Activated naive CD8-positive, alpha-beta T cell treated with anti-CD3 and anti-CD28 coated beads, Interleukin-2, amount 50 U/mL, for 16 hours (primary cell): ENCODE measurements around the gene SELENOO.

Experiments used
- DNase-seq: peaks from one replicate; pipeline ENCODE4 v3.0.0-alpha.2; 2020; ENCODE audit warnings: low read depth, low spot score

Gene SELENOO

DNA sequence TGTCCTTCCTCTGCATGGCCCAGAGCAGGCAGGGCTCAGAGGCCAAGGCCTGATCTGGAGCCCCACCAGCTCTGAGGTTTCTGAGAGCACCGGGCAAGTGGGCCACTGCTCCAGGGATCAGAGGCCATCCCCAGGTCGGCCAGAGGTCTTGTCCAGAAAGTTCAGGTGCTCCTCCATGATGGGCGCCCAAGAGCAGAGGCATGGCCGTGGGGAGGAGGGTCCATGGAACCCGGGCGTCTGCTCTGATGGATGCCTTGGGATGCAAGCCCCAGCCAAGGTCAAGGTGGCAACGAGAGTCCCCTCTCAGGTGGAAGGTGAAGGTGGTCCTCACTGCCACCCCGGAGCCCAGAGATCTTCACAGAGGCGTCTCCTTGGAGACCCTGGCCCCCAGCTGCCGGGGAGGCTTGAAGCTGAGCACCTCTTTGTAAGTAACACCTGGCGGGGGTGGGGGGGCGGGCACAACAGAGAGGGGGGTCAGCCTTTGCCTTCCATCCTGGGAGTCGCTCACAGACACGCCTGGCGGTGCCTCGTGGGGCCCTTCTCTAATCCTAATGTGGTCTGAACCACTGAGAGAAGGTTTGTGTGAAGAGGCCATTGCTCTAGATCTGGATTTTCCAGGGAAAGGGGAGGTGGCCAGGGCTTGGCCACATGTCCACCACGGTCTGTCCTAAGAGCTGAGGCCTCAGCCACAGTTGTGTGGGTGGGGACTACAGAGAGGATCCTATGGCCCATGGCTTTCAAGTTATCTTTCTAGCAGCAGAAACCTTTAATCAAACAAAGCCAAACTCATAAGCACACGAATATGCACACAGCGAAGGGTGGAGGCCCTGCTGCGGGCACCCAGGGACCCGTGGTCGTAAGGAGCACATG is 52.5 kb downstream of the SELENOO start:
- DNase-seq: no peak

DNA sequence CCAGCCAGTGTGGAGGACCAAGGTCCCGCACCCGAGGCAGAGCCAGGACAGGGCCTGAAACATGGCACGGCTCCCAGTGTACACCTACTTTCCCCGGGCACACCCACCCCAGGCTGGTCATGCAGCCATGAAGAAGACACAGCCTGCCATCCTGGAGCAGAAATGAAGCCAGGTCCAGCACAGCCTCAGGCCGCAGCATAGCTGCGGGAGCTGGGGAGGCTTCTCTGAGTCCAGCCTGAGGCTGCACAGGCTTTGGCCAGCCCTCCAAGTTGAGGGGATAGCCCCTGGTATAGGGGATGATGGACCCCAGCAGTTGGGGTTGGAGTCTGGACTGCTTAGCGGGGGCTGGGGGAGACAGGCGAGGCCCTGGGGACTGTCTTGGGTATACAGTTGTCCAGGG is 53.1 kb downstream of the SELENOO start:
- no peak for DNase-seq

- no peak for DNase-seq
Observed at GRCh38 chr22:50255099-50255498, 54.3 kb downstream of the SELENOO start.

DNA sequence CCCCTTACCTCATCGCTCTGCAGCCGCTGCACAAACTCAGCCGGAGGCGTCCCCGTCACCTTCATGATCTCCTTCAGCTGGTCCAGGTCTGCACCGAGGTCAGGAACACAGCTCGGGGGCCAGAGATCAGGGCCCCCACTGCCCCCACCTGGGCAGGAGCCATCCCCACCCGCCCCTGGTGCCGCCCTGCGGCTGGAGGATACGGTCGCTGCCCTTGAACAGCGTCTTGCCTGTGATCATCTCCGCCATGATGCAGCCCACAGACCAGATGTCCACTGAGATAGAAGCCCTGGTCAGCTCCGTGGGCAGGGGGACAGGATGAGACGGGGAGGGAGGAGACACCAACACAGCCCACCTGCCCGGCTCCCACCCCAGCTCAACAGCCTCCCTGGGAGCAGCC is 54.8 kb downstream of the SELENOO start:
- no peak for DNase-seq

DNA sequence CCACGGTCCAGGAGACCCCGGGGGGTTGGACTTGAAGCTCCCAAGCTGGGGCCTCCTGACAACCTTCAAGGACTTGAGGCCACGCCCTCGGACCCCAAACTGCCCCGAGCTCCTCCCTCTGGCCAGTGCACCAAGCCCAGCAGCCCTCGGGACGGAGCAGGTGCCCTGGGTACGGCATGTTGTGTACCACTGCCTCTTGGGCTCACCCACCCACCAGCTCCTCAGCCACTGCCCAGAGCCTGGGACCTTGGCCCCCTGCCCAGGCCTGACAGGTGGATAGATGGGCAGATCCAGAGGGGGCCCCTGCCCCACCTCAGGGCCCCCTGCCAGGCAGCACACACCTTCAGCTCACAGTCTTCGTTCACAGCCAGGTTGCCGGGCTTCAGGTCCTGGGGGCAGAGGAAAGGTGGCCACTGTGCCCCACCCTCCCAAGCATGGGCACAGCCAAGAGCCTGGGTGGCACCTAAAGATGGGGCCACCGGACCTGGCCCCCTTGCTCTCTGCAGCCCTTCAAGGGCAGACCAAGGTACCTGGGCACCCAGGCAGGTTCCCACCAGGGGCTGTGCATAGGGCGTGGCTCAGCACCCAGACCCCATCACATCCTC is 55.5 kb downstream of the SELENOO start:
- DNase-seq: no peak

GRCh38 chr22:50257041-50257440 is 56.2 kb downstream of the SELENOO start:
- no peak for DNase-seq

- DNase-seq: no peak
Observed at GRCh38 chr22:50257451-50258360, 56.9 kb downstream of the SELENOO start.

DNA sequence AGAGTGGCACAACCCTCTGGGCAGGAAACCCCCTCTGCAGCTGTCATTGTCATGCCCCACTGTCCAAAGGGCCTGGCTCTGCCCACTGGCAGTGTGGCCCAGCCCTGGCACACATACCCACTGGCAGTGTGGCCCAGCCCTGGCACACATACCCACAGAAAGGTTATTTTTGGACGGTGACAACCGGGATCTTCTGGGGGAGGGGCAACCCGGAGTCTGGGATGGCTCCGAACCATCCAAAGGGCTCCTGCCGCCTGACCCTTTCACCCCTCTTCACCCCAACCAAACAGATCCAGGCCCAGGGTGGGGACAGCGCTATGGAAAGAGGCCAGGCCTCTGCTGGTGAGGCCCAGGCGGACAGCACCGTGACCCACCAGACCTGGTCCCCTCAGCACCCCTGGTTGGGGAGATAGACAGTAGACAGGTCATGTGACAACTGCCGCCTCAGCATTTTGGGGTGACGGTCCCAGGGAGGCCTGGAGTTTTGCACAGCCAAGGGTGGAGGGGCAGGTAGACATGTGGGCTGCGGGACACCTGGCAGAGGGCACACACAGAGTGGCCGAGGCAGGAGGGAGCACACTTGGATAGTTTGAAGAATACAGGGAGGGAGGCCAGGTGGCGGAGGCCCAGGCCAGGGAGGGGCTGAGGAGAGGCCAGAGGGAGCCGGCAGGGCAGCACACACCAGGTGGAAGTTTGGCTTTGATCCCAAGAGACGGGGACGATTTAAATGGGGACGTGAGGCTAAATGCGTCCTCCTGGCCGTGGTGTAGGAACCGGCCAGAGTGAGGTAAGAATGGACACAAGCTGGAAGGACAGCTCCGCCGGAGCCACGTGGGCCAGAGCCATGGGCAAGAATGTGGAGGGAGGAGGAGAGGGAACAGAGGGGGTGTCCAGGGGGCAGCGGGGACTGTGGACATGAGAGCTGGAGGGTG is 57.8 kb downstream of the SELENOO start:
- no peak for DNase-seq

DNA sequence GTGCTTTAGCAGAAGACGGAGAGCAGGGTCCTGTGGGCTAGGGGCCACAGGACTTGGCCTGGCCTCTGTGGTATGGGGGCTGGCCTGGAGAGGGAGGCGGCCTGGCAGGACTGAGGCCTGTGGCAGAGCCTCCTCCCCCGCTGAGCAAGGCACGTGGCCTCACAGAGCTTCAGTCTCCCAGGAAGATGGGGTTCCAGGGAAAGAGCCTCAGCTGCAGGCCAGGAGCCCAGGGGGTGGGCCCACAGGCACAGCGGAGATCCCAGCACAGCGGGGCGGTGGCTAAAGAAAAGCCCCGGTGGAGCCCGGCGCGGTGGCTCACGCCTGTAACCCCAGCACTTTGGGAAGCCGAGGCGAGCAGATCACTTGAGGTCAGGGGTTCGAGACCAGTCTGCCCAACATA is 58.5 kb downstream of the SELENOO start:
- no peak for DNase-seq

GRCh38 chr22:50260434-50260800 is 59.6 kb downstream of the SELENOO start:
- DNase-seq: no peak

GRCh38 chr22:50260801-50261614 is 60.2 kb downstream of the SELENOO start:
- DNase-seq: no peak

GRCh38 chr22:50261615-50262459 is 61.0 kb downstream of the SELENOO start, which contains the start of gene MAPK12:
TSS of gene MAPK12 (minus strand) at chr22:50261683. CDS start at chr22:50261509, 174 bp downstream.
- no peak for DNase-seq

GRCh38 chr22:50262460-50262911 is 61.7 kb downstream of the SELENOO start:
- no peak for DNase-seq

DNA sequence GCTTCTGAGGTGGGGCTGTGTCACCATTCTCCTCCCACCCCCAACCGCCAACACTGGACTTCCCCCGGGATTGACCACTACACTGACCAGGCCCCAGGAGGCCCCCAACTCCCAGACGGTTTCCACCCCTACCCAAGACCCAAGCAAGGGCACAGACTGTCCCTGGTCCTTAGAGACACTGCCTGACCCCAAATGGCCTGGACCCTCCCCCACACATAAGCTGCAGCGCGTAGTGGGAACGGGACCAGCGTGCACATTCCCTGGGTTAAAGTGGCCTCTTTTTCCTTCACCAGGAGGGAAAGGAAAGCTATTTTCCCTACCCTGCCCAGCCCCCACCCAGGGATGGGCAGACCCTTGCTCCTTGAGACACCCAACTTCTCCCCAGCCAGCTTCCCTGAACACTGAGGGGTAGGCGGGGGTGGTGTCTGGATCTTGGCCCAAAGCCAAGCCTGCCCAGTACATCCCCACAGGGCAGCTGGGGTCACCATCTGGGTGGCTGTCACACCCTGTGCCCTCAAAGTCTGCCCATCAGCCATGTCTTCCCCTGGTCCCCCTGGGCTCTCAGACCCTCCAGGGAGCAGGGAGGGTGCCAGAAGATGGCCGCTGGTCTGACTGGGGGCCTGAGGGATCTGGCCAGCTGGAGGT is 62.3 kb downstream of the SELENOO start:
- no peak for DNase-seq

DNA sequence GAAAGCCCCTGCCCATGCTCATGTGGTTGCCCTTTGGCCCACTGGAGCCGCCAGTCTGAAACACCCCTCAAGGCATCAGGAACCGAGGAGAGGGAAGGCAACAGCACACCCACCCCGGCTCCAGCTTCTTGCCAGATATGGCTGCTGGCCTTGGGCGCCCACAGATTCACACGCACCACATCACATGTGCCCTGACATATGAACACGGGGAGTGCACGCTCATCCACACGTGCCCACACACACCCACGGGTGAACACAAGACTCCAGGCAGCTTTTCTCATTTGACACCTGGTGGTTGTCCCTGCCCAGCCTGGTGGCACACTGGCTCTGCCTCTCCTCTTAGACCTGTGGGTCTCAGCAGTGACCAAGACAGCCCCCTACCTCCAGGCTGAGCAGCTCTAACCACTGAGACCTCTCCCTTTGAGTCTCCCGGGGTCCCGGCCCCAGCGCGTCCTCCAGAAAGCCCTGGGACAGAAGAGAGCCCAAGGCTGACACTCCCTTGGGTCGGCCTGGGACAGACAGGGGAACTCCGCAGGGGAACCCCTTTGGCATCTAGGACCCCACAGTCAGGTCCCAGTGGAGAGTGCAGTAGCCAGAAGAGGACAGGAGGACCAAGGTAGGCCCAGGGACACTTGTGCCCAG is 63.4 kb downstream of the SELENOO start:
- no peak for DNase-seq

- DNase-seq: no peak
Observed at GRCh38 chr22:50264946-50265669, 64.3 kb downstream of the SELENOO start.

DNA sequence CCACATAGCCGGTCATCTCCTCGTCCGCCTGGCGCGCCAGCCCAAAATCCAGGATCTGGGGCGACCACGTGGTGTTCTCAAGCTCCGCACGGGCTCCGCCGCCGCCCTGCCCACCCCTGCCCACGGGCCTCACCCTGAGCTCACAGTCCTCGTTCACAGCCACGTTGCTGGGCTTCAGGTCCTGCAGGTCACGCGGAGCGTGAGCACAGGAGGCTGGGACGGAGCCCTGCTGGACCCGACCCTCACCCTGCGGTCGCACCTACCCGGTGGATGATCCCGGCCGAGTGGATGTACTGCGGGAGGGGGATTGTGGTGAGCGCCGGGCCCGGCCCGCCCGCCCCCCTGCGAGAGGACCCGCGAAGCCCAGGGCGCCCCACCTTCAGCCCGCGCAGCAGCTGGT is 66.2 kb downstream of the SELENOO start:
- DNase-seq: no peak
